Astrocyte (in vitro differentiated cells and primary cell): ENCODE measurements around the gene INTS2. TPM values are rescaled to one million over a fixed set of nuclear protein-coding genes. Genes with fewer than 3 reads are reported as not detected.

Experiments used
- DNase-seq: peaks from one replicate; pipeline ENCODE4 v3.0.0-alpha.2; 2010; ENCODE audit warnings: low read depth
- FAIRE-seq: peaks from 2 replicates; lab custom pipeline; 2011; peaks lifted over from hg19 to GRCh38; lab: Jason Lieb, UNC
- H2AFZ ChIP-seq: 2 replicates; pipeline ENCODE4 v1.6.0; 2012; ENCODE audit warnings: low read depth, low read length, inconsistent platforms
- H3K27ac ChIP-seq: 2 replicates; pipeline ENCODE4 v1.5.1; 2011; ENCODE audit warnings: low read depth, low read length, inconsistent platforms
- H3K27me3 ChIP-seq: 2 replicates; pipeline ENCODE4 v1.6.0; 2011; ENCODE audit warnings: low read length, inconsistent platforms; ENCODE audit not compliant: insufficient read depth
- H3K36me3 ChIP-seq: 2 replicates; pipeline ENCODE4 v1.5.1; 2011; ENCODE audit warnings: low read length, inconsistent platforms; ENCODE audit not compliant: insufficient read depth
- H3K4me1 ChIP-seq: 2 replicates; pipeline ENCODE4 v1.5.1; 2011; ENCODE audit warnings: low read length, inconsistent platforms; ENCODE audit not compliant: insufficient read depth
- H3K4me2 ChIP-seq: 2 replicates; pipeline ENCODE4 v1.6.0; 2012; ENCODE audit warnings: low read length, inconsistent platforms
- H3K4me3 ChIP-seq: 2 replicates; pipeline ENCODE4 v1.5.1; 2011; ENCODE audit warnings: low read depth, mild to moderate bottlenecking, low read length, inconsistent platforms; ENCODE audit not compliant: insufficient read depth
- H3K79me2 ChIP-seq: 2 replicates; pipeline ENCODE4 v1.6.0; 2012; ENCODE audit warnings: mild to moderate bottlenecking, low read length, inconsistent platforms; ENCODE audit not compliant: insufficient read depth
- H3K9ac ChIP-seq: 2 replicates; pipeline ENCODE4 v1.6.0; 2012; ENCODE audit warnings: mild to moderate bottlenecking, low read length, inconsistent platforms
- H3K9me3 ChIP-seq: 2 replicates; pipeline ENCODE4 v1.5.1; 2012; ENCODE audit warnings: low read depth, mild to moderate bottlenecking, low read length, inconsistent platforms; ENCODE audit not compliant: insufficient read depth
- H4K20me1 ChIP-seq: 2 replicates; pipeline ENCODE4 v1.6.0; 2012; ENCODE audit warnings: low read length, inconsistent platforms; ENCODE audit not compliant: insufficient read depth
- H3K27ac Mint-ChIP-seq: one replicate; pipeline ENCODE4 v1.8.0; 2021; ENCODE audit warnings: mild to moderate bottlenecking, mixed read lengths; ENCODE audit not compliant: unreplicated experiment
- H3K27me3 Mint-ChIP-seq: one replicate; pipeline ENCODE4 v1.8.0; 2021; ENCODE audit warnings: low read depth, mixed read lengths; ENCODE audit not compliant: unreplicated experiment
- H3K36me3 Mint-ChIP-seq: one replicate; pipeline ENCODE4 v1.8.0; 2021; ENCODE audit warnings: low read depth, mixed read lengths; ENCODE audit not compliant: unreplicated experiment
- H3K4me1 Mint-ChIP-seq: one replicate; pipeline ENCODE4 v1.8.0; 2021; ENCODE audit warnings: low read depth, mixed read lengths; ENCODE audit not compliant: unreplicated experiment
- H3K4me3 Mint-ChIP-seq: one replicate; pipeline ENCODE4 v1.8.0; 2021; ENCODE audit warnings: mild to moderate bottlenecking, moderate library complexity, mixed read lengths; ENCODE audit not compliant: unreplicated experiment
- H3K9me3 Mint-ChIP-seq: one replicate; pipeline ENCODE4 v1.8.0; 2021; ENCODE audit warnings: mild to moderate bottlenecking, mixed read lengths; ENCODE audit not compliant: unreplicated experiment
- EZH2 ChIP-seq: IDR thresholded peaks from 2 replicates; pipeline ENCODE4 v1.6.1; 2012; ENCODE audit warnings: mild to moderate bottlenecking, low read length, inconsistent platforms; ENCODE audit not compliant: insufficient read depth
- total RNA-seq: library from RNA; stranded (reverse); gene quantifications from 2 replicates; pipeline ENCODE4 v1.2.1, GENCODE V29; 2021
- TF ChIP-seq, protein P1 (sequence below): IDR thresholded peaks from 2 replicates; pipeline ENCODE4 v1.5.1; 2011; ENCODE audit warnings: low read depth, mild to moderate bottlenecking, inconsistent platforms, low read length, moderate library complexity; ENCODE audit not compliant: insufficient read depth

Gene INTS2
- total RNA-seq, 1 donor from 2014 or later = 9.3 TPM

DNA sequence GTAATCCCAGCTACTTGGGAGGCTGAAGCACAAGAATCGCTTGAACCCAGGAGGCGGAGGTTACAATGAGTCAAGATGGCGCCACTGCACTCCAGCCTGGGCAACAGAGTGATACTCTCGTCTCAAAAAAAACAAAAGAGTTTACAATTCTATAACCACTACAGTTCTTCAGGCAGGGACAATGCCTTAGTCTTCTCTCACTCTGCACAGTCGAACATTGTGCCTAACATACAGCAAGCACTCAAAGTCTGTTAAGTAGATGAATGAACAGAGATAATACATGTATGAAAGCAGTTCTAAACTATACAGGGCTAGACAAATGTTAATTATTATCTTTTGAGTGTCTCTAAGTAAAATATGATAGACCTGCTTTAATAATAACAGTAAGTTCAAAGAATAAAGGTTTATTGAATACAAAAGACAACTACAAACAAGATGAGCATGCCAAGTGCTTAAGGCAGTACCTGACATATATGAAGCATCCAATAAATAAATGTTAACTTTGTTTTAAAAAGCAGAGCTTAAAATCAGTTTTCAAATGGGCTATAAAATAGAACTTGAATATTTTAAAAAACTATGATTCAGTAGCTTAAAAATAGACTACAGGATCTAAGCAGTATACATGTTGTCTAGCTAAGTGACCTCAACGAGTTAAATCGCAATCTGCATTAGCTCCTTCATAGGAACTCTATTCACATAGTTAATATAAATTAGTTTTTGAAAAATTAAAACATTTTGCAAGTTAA, 19.3 kb downstream of the INTS2 start:
- no peak overlapping the region for H3K4me3 Mint-ChIP-seq

DNA sequence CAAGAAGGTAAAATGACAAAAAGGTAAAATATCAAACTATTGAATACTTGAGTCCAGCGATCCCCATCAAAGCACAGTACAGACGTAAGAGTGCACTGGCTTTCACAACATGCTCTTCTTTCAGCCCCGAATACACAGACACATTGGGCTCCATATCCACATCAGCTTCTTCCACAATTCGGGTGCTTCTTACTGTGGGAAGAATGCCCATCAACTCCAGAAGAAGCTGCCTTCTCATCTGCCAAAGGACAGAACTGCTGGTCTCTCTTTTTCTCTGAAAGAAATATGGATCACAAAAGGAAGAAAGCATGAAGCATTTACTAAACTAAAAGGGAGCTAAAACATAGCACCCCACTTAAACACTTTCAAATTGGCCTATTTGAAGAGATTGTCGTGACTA, 20.4 kb downstream of the INTS2 start:
- no peaks in the 10 kb centered on the region for H3K27me3 Mint-ChIP-seq
- no peaks in the 10 kb centered on the region for H3K9me3 Mint-ChIP-seq
- H3K36me3 Mint-ChIP-seq = peaks cover 3% of the 10 kb centered on the region
- no peaks in the 10 kb centered on the region for H3K9me3 ChIP-seq
- DNase-seq = no peak
- H3K27me3 ChIP-seq = no peaks in the 10 kb centered on the region
- no peak overlapping the region for H3K4me2 ChIP-seq
- no peak overlapping the region for H3K4me3 Mint-ChIP-seq
- no peak overlapping the region for H3K4me3 ChIP-seq
- H3K79me2 ChIP-seq = no peaks in the 10 kb centered on the region
- H3K36me3 ChIP-seq = peaks cover 18% of the 10 kb centered on the region
- no peak overlapping the region for H3K9ac ChIP-seq
- H3K27ac Mint-ChIP-seq = no peak overlapping the region
- FAIRE-seq = no peak
- H3K4me1 ChIP-seq = no peaks in the 10 kb centered on the region
- H3K27ac ChIP-seq = no peak overlapping the region
- no peak for TF ChIP-seq EZH2
- TF ChIP-seq, protein P1, sequence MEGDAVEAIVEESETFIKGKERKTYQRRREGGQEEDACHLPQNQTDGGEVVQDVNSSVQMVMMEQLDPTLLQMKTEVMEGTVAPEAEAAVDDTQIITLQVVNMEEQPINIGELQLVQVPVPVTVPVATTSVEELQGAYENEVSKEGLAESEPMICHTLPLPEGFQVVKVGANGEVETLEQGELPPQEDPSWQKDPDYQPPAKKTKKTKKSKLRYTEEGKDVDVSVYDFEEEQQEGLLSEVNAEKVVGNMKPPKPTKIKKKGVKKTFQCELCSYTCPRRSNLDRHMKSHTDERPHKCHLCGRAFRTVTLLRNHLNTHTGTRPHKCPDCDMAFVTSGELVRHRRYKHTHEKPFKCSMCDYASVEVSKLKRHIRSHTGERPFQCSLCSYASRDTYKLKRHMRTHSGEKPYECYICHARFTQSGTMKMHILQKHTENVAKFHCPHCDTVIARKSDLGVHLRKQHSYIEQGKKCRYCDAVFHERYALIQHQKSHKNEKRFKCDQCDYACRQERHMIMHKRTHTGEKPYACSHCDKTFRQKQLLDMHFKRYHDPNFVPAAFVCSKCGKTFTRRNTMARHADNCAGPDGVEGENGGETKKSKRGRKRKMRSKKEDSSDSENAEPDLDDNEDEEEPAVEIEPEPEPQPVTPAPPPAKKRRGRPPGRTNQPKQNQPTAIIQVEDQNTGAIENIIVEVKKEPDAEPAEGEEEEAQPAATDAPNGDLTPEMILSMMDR = no peak
- H2AFZ ChIP-seq = no peak overlapping the region
- H3K4me1 Mint-ChIP-seq = no peaks in the 10 kb centered on the region
- H4K20me1 ChIP-seq = no peaks in the 10 kb centered on the region

More for the DNA sequence above, 19.3 kb downstream of the INTS2 start:
- Mint-ChIP-seq H3K4me1 (no peaks in the 10 kb centered on the region), H3K36me3 (peaks cover 2% of the 10 kb centered on the region), H3K27ac (no peak overlapping the region), H3K9me3 (no peaks in the 10 kb centered on the region), H3K27me3 (no peaks in the 10 kb centered on the region)
- no peak overlapping the region for H3K27ac ChIP-seq
- no peaks in the 10 kb centered on the region for H3K9me3 ChIP-seq
- DNase-seq (no peak), FAIRE-seq (no peak)
- TF ChIP-seq EZH2 = no peak
- TF ChIP-seq, protein P1 = no peak
- no peaks in the 10 kb centered on the region for H3K79me2 ChIP-seq
- H2AFZ ChIP-seq = no peak overlapping the region
- no peaks in the 10 kb centered on the region for H4K20me1 ChIP-seq
- H3K4me2 ChIP-seq = no peak overlapping the region
- no peaks in the 10 kb centered on the region for H3K4me1 ChIP-seq
- H3K27me3 ChIP-seq = no peaks in the 10 kb centered on the region
- no peak overlapping the region for H3K4me3 ChIP-seq
- H3K9ac ChIP-seq = no peak overlapping the region
- H3K36me3 ChIP-seq = peaks cover 18% of the 10 kb centered on the region

GRCh38 chr17:61904094-61904710, 23.6 kb downstream of the INTS2 start:
- H3K36me3 ChIP-seq = peaks cover 10% of the 10 kb centered on the region
- H3K9ac ChIP-seq = no peak overlapping the region
- no peak overlapping the region for H3K4me3 Mint-ChIP-seq
- H3K4me2 ChIP-seq = no peak overlapping the region
- H3K9me3 Mint-ChIP-seq = no peaks in the 10 kb centered on the region
- DNase-seq (no peak), FAIRE-seq (no peak)
- no peaks in the 10 kb centered on the region for H3K27me3 Mint-ChIP-seq
- H4K20me1 ChIP-seq = no peaks in the 10 kb centered on the region
- H3K27ac ChIP-seq = no peak overlapping the region
- no peaks in the 10 kb centered on the region for H3K4me1 ChIP-seq
- no peaks in the 10 kb centered on the region for H3K79me2 ChIP-seq
- no peak overlapping the region for H2AFZ ChIP-seq
- H3K4me3 ChIP-seq = no peak overlapping the region
- H3K27me3 ChIP-seq = no peaks in the 10 kb centered on the region
- H3K27ac Mint-ChIP-seq = no peak overlapping the region
- TF ChIP-seq, protein P1 = no peak
- no peak for TF ChIP-seq EZH2
- H3K36me3 Mint-ChIP-seq = peaks cover 3% of the 10 kb centered on the region
- no peaks in the 10 kb centered on the region for H3K4me1 Mint-ChIP-seq
- H3K9me3 ChIP-seq = no peaks in the 10 kb centered on the region
